ENCODE measurements around the gene EXOC6B. TPM values are rescaled to one million over a fixed set of nuclear protein-coding genes. Genes with fewer than 3 reads are reported as not detected.

The EXOC6B gene
- total RNA-seq, 1 experiment from 2014 or later, result 33.7 TPM

GRCh38 chr2:72849138-72849462 is 23.3 kb upstream of the EXOC6B start:
- TF ChIP-seq USF1 (CRISPR knock-in tag; IDR thresholded peaks at IDR 0.05) (no peak), OVOL2 (CRISPR knock-in tag; IDR thresholded peaks at IDR 0.05; ENCODE audit: borderline replicate concordance) (no peak), TCF7 (CRISPR knock-in tag; IDR thresholded peaks at IDR 0.05; ENCODE audit: low read depth) (no peak), NFYB (CRISPR knock-in tag; conservative IDR thresholded peaks at IDR 0.05; ENCODE audit: low read depth) (no peak), NR2C2 (CRISPR knock-in tag; IDR thresholded peaks at IDR 0.05) (no peak), CDX4 (CRISPR knock-in tag; IDR thresholded peaks at IDR 0.05; ENCODE audit: borderline replicate concordance) (no peak), GRHL2 (CRISPR knock-in tag; IDR thresholded peaks at IDR 0.05; ENCODE audit: insufficient replicate concordance, severe bottlenecking) (no peak), ESRRA (CRISPR knock-in tag; IDR thresholded peaks at IDR 0.05; ENCODE audit: borderline replicate concordance) (no peak), PRDM15 (CRISPR knock-in tag; IDR thresholded peaks at IDR 0.05) (no peak), FOXK1 (CRISPR knock-in tag; IDR thresholded peaks at IDR 0.05) (no peak), JUN (CRISPR knock-in tag; IDR thresholded peaks at IDR 0.05) (no peak), ZNF512 (CRISPR knock-in tag; IDR thresholded peaks at IDR 0.05; ENCODE audit: borderline replicate concordance) (no peak)
- CTCF ChIA-PET, result no interaction called here

GRCh38 chr2:72848436-72849137 is 22.8 kb upstream of the EXOC6B start:
- Mint-ChIP-seq H3K27ac (no peak overlapping the region), H3K9me3 (no peaks in the 10 kb centered on the region), H3K36me3 (no peaks in the 10 kb centered on the region), H3K4me1 (peaks cover 1% of the 10 kb centered on the region), H3K27me3 (ENCODE audit: low read depth) (no peaks in the 10 kb centered on the region), H3K4me3 (no peak overlapping the region)
- DNase-seq (ENCODE audit: low spot score) (no peak), ATAC-seq (no peak)
- ChIA-PET POLR2A (no interaction called here), CTCF (no interaction called here)
- TF ChIP-seq SP1 (CRISPR knock-in tag; conservative IDR thresholded peaks at IDR 0.05) (no peak), IRF2 (CRISPR knock-in tag; IDR thresholded peaks at IDR 0.05; ENCODE audit: borderline replicate concordance, low read depth) (no peak), ATF1 (CRISPR knock-in tag; IDR thresholded peaks at IDR 0.05) (no peak), KAT7 (CRISPR knock-in tag; IDR thresholded peaks at IDR 0.05; ENCODE audit: borderline replicate concordance) (no peak), ZNF425 (CRISPR knock-in tag; conservative IDR thresholded peaks at IDR 0.05) (no peak), PRDM15 (CRISPR knock-in tag; IDR thresholded peaks at IDR 0.05) (no peak), CDX4 (CRISPR knock-in tag; IDR thresholded peaks at IDR 0.05; ENCODE audit: borderline replicate concordance) (no peak), CBFB (CRISPR knock-in tag; IDR thresholded peaks at IDR 0.05; ENCODE audit: low read depth) (no peak), IRF1 (CRISPR knock-in tag; IDR thresholded peaks at IDR 0.05) (no peak), RORB (CRISPR knock-in tag; IDR thresholded peaks at IDR 0.05) (no peak)

More at GRCh38 chr2:72849138-72849462, 23.3 kb upstream of the EXOC6B start:
- H3K27me3 Mint-ChIP-seq (ENCODE audit: low read depth), result no peaks in the 10 kb centered on the region
- ATAC-seq (no peak), DNase-seq (ENCODE audit: low spot score) (no peak)
- H3K36me3 Mint-ChIP-seq, result no peaks in the 10 kb centered on the region
- POLR2A ChIA-PET, result no interaction called here
- no peaks in the 10 kb centered on the region for H3K4me1 Mint-ChIP-seq
- no peak overlapping the region for H3K4me3 Mint-ChIP-seq
- H3K9me3 Mint-ChIP-seq, result no peaks in the 10 kb centered on the region
- no peak overlapping the region for H3K27ac Mint-ChIP-seq
